Esophagus squamous epithelium (tissue), 4 donors: Measurements from ENCODE around the gene TOMT.

Source experiments
- POLR2A ChIP-seq, 4 donors: fragments of 450-650 bp; IDR thresholded peaks; one replicate each; pipeline ENCODE4 v1.6.1; 2017; ENCODE audit warnings: antibody characterized with exemption in 4 of 4, mild to moderate bottlenecking in 4 of 4, moderate library complexity in 3 of 4
- TF ChIP-seq, protein P1 (sequence below), 6 experiments: fragments of 450-650 bp in 4 of 6; fragments of 200-600 bp in 2 of 6; sonication (generic) in 2 of 6; IDR thresholded peaks; one replicate each; pipeline ENCODE4 v1.5.1; 2016 to 2019; ENCODE audit warnings: antibody characterized with exemption in 6 of 6, mild to moderate bottlenecking in 4 of 6, moderate library complexity in 4 of 6

DNA sequence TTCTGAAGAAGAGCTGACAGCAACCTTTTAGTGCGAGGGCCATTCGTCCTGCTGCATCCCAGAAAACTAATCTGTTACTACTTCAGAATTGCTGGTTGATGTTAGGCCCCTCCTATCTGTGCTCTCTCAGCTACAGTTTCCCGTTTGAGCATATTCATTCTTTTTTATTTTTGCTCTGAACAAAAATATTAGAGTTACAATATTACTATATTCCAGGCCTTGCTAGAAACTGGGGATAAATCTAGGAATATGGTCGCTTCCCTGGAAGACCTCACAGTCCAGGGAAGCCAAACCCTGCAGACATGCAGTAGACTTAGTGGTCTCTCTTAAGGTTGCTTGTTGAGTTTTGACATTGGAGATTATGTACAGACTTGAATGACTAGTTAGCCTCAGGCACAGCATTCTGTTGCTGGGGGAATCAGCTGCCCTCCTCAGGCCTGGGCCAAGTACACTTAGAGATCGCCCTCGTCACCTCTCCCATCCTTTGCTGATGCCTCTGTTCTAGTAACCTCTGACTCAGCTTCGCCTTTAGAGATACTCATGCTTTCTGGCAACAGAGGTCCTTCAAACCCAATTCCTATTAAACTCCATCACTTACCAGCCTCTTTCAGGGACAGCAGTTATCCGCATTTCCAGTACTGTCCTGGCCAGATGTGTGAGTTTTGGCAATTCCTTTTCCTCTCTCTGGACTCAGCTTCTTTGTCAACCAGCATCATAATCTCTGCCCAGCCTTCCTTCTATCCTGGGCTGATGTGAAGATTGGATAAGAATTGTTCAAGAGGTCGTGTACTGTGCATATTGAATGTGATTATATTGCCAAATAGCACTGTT, 7.5 kb downstream of the TOMT start:
- TF ChIP-seq, protein P1, sequence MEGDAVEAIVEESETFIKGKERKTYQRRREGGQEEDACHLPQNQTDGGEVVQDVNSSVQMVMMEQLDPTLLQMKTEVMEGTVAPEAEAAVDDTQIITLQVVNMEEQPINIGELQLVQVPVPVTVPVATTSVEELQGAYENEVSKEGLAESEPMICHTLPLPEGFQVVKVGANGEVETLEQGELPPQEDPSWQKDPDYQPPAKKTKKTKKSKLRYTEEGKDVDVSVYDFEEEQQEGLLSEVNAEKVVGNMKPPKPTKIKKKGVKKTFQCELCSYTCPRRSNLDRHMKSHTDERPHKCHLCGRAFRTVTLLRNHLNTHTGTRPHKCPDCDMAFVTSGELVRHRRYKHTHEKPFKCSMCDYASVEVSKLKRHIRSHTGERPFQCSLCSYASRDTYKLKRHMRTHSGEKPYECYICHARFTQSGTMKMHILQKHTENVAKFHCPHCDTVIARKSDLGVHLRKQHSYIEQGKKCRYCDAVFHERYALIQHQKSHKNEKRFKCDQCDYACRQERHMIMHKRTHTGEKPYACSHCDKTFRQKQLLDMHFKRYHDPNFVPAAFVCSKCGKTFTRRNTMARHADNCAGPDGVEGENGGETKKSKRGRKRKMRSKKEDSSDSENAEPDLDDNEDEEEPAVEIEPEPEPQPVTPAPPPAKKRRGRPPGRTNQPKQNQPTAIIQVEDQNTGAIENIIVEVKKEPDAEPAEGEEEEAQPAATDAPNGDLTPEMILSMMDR (IDR thresholded peaks at IDR 0.05): no peak
- TF ChIP-seq POLR2A (IDR thresholded peaks at IDR 0.05): no peak
